Lower leg skin (tissue), 3 donors: ENCODE results near the gene EFS.

ENCODE experiments used
- CTCF ChIP-seq, 3 donors: fragments of 450-650 bp; IDR thresholded peaks; one replicate each; pipeline ENCODE4 v1.5.1; 2016; ENCODE audit warnings: antibody characterized with exemption in 3 of 3, mild to moderate bottlenecking in 3 of 3, moderate library complexity in 2 of 3
- POLR2A ChIP-seq, 2 donors: fragments of 450-650 bp; IDR thresholded peaks; one replicate each; pipeline ENCODE4 v1.6.1; 2016 to 2017; ENCODE audit warnings: antibody characterized with exemption in 2 of 2, mild to moderate bottlenecking in 1 of 2, moderate library complexity in 1 of 2

DNA sequence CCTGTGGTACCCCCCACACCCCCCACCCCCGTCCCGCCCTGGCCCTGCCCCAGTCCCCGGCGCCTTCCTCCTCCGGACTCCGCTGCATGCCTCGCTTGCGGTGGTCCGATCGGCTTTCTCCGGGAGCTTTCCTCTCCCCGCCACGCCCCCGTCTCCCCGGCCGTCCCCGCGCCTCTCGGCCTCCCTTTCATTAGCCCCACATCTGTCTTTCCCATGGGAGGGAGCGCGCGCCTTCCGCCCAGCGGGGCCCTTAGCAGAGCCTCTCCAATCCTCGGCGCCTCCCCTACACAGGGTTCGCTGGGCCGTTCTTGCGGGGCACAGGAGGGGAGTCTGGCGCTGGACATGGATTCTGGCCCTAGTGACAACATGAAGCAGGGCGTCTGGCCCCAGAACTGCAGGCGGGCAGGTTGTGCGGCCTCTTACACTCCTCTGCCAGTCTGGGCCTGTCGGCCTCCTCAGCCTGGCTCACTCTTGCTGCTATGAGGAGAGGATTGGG, 1.5 kb upstream of the EFS start:
- TF ChIP-seq CTCF (IDR thresholded peaks at IDR 0.05) (no peak), POLR2A (IDR thresholded peaks at IDR 0.05) (no peak)
